ENCODE results near the gene UIMC1. TPM values are rescaled to one million over a fixed set of nuclear protein-coding genes. Genes with fewer than 3 reads are reported as not detected.
"Not testable (repeated sequence)": the region's sequence is repeated elsewhere in the genome, so short reads cannot be mapped to it uniquely, and the experiment has no call there.

Gene UIMC1
- 10 to 100 TPM; 18.2 to 31.0 (median 29.2) TPM for total RNA-seq

- 1% methylated on average over 38 to 42 of the region's 83 CpGs for WGBS, 2 donors
- peak within 1 kb of the TSS; percentile 94 for H3K4me3 ChIP-seq (ENCODE audit: low read depth, poor library complexity, severe bottlenecking)
- TF ChIP-seq CTCF (IDR thresholded peaks at IDR 0.05) (no peak), POLR2A (IDR thresholded peaks at IDR 0.05) (no peak)
- intact Hi-C loops (cut with DNase I; ENCODE audit: low total_unique reads), result loop anchor here (5.0 kb wide), 1 partner anchor 461 kb away; no protein-coding TSS in a partner anchor
- DNase-seq (ENCODE audit: low spot score in 2 of 2), result peak; percentile 78 to 98
These were observed at the start of gene UIMC1 for GRCh38 chr5:177006265-177006972. TSS of gene UIMC1 (minus strand) at chr5:177006779. CDS start at chr5:176982615, 24,164 bp downstream.

DNA sequence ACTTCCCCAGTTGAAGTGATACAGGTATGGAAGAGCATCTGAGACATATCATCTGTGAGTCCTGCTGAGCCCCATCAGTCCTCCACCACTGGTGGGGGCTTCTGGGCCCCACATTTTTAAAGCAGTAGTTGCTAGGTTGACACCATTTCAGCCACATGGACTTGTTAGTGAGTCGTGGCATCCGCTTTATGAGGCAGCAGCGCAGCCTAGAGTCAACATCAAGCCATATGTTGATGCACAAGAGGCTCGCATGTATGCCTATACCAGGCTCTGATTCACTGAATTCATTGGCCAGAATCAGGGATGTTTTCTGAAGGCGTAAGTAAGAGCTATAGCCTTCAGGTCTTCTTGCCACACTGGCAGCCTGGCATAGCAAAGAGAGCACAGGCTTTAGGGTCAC is 42.7 kb upstream of the UIMC1 start:
- intact Hi-C loops (cut with DNase I; ENCODE audit: low total_unique reads), result no loop called here
- no peak for DNase-seq (ENCODE audit: low spot score in 2 of 2)
- TF ChIP-seq CTCF (IDR thresholded peaks at IDR 0.05), result no peak
- TF ChIP-seq POLR2A (IDR thresholded peaks at IDR 0.05), result no peak
- H3K4me3 ChIP-seq (ENCODE audit: low read depth, poor library complexity, severe bottlenecking), result no peak overlapping the region
- WGBS, 2 donors, result 92 to 93% methylated on average over 5 of the region's 5 CpGs

GRCh38 chr5:177048531-177048930 is 42.0 kb upstream of the UIMC1 start:
- H3K4me3 ChIP-seq (ENCODE audit: low read depth, poor library complexity, severe bottlenecking); intact Hi-C loops (cut with DNase I; ENCODE audit: low total_unique reads); DNase-seq (ENCODE audit: low spot score in 2 of 2): not testable (repeated sequence)
- 95 to 98% methylated on average over 7 of the region's 7 CpGs for WGBS, 2 donors

DNA sequence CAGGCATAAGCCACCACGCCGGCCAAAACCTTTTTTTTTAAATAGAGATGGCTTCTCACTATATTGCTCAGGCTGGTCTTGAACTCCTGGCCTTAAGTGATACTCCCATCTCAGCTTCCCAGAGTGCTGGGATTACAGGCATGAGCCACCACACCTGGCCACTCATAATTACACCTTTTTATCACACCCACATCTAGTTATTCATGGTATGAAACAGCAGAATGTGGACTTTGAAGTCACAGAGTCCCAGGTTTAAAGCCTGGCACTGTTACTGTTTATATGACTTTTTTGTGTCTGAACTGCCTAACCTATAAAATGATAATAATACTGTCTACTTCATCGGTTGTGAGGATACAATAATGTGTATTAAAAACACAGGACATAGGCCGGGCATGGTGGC is 39.1 kb upstream of the UIMC1 start:
- intact Hi-C loops (cut with DNase I; ENCODE audit: low total_unique reads), result no loop called here
- WGBS, 2 donors, result 92 to 96% methylated on average over 4 of the region's 4 CpGs
- TF ChIP-seq CTCF (IDR thresholded peaks at IDR 0.05) (no peak), POLR2A (IDR thresholded peaks at IDR 0.05) (no peak)
- DNase-seq (ENCODE audit: low spot score in 2 of 2), result no peak
- H3K4me3 ChIP-seq (ENCODE audit: low read depth, poor library complexity, severe bottlenecking), result no peak overlapping the region

DNA sequence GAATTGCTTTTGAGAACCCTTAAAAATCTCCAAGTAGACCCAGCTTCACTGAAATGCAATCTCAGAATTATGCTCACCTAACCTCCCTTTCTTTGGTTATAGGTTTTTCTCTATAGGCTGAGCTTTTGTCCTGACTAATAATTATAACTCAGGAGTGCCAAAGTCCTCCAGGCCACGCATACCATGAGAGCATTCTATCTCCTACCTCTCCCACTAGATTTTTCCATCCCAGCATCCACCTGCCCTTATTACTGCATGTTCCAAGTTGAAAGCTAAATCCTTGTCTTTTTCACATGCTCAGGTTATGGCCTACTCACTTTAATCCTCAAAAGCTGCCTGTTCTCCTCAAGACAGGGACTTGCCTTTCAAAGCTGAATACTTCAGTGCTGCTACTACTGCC is 38.1 kb upstream of the UIMC1 start:
- intact Hi-C loops (cut with DNase I; ENCODE audit: low total_unique reads), result no loop called here
- H3K4me3 ChIP-seq (ENCODE audit: low read depth, poor library complexity, severe bottlenecking), result no peak overlapping the region
- TF ChIP-seq CTCF (IDR thresholded peaks at IDR 0.05), result no peak
- DNase-seq (ENCODE audit: low spot score in 2 of 2), result no peak
- 86 to 88% methylated on average over 1 of the region's 1 CpG for WGBS, 2 donors

- intact Hi-C loops (cut with DNase I; ENCODE audit: low total_unique reads), result no loop called here
- WGBS, 2 donors, result 81 to 83% methylated on average over 1 of the region's 1 CpG
- TF ChIP-seq POLR2A (IDR thresholded peaks at IDR 0.05) (no peak), CTCF (IDR thresholded peaks at IDR 0.05) (no peak)
- H3K4me3 ChIP-seq (ENCODE audit: low read depth, poor library complexity, severe bottlenecking), result no peak overlapping the region
- DNase-seq (ENCODE audit: low spot score in 2 of 2), result no peak
These were observed 37.4 kb upstream of the UIMC1 start for GRCh38 chr5:177043958-177044357.

All from lower leg skin (tissue), 4 donors.